Gastroesophageal sphincter (tissue), 4 donors: ENCODE results near the gene SIGMAR1. TPM values are rescaled to one million over a fixed set of nuclear protein-coding genes. Genes with fewer than 3 reads are reported as not detected.

Experiments
- ATAC-seq: fragments of 150-250 bp; one replicate; pipeline ENCODE4 v1.9.1; 2016; ENCODE audit warnings: mild to moderate bottlenecking, moderate library complexity
- H3K27ac ChIP-seq, 4 donors: fragments of 200-600 bp; sonication (generic) in 3 of 4; 1 replicate in 3 of 4; 2 replicates in 1 of 4; pipeline ENCODE4 v1.5.1; 2016 to 2019
- H3K27me3 ChIP-seq: fragments of 200-600 bp; sonication (generic); one replicate; pipeline ENCODE4 v1.5.1; 2019
- H3K36me3 ChIP-seq, 2 donors: fragments of 200-600 bp; sonication (generic); one replicate each; pipeline ENCODE4 v1.5.1; 2019; ENCODE audit warnings: control low read depth in 1 of 2
- H3K4me1 ChIP-seq, 3 donors: fragments of 200-600 bp; sonication (generic); 1 replicate in 2 of 3; 2 replicates in 1 of 3; pipeline ENCODE4 v1.5.1; 2016 to 2019; ENCODE audit warnings: control low read depth in 2 of 3
- H3K4me3 ChIP-seq, 2 donors: fragments of 200-600 bp; sonication (generic); one replicate each; pipeline ENCODE4 v1.5.1; 2019; ENCODE audit warnings: mild to moderate bottlenecking in 1 of 2, moderate library complexity in 1 of 2
- H3K9me3 ChIP-seq, 3 donors: fragments of 200-600 bp; sonication (generic); one replicate each; pipeline ENCODE4 v1.5.1; 2017 to 2019; ENCODE audit warnings: control low read depth in 2 of 3
- CTCF ChIP-seq, 4 experiments: fragments of 200-600 bp in 2 of 4; fragments of 450-650 bp in 2 of 4; sonication (generic) in 1 of 4; IDR thresholded peaks; one replicate each; pipeline ENCODE4 v1.5.1; 2017 to 2019; ENCODE audit warnings: antibody characterized with exemption in 4 of 4, mild to moderate bottlenecking in 2 of 4, moderate library complexity in 2 of 4
- EP300 ChIP-seq: sonication (generic); formaldehyde crosslinking; IDR thresholded peaks from one replicate; pipeline ENCODE4 v1.6.1; 2017; ENCODE audit warnings: antibody characterized with exemption, mild to moderate bottlenecking
- POLR2A ChIP-seq, 2 donors: fragments of 450-650 bp; IDR thresholded peaks; one replicate each; pipeline ENCODE4 v1.6.1; 2017; ENCODE audit warnings: antibody characterized with exemption in 2 of 2, mild to moderate bottlenecking in 2 of 2, moderate library complexity in 1 of 2
- POLR2AphosphoS5 ChIP-seq: sonication (generic); formaldehyde crosslinking; IDR thresholded peaks from one replicate; pipeline ENCODE4 v1.6.1; 2017; ENCODE audit warnings: antibody characterized with exemption
- WGBS, 2 donors: methylation state at CpG; one replicate each; pipeline ENCODE4 v1.1.5; 2018; ENCODE audit warnings: low coverage in 1 of 2; 5-methylcytosine and 5-hydroxymethylcytosine counted together
- total RNA-seq, 4 donors: library from RNA; depleted of rRNA; stranded (reverse); fragments of >200 nt; gene quantifications; one replicate each; pipeline ENCODE4 v1.1.0, GENCODE V29; 2016

Gene SIGMAR1
- total RNA-seq, 4 donors from 2014 or later = 58.2 to 152 (median 87.8) TPM

DNA sequence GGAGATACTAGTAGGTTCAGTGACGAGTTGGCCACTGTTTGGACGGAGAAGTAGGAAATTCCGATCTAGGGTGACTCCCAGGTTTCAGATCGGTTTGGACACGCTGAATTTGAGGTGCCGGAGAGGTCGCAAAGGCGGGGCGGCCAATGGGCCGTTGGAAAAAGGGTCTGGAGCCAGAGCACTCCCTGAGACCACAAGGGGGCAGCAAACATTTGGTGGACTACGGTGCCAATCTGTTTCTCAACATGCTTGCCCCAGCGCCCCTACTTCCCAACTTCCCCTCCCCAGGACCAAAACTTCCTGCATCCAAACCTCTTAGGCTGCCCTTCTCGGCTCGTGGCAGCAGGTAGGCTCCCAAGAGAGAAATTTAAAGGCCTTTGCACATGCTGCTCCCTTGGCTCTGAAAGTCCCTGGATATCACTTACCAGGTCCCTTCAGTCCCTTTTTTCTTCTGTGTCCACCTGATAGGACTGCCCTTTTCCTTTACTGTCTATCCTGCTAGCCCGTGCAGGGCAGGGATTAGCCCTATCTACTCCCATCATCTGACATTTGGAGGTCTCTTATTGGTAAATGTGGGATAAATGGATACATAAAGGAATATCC is 24.7 kb downstream of the SIGMAR1 start:
- ATAC-seq = peak; percentile 68
- H3K27me3 ChIP-seq = no peaks in the 10 kb centered on the region
- TF ChIP-seq EP300 (no peak), POLR2AphosphoS5 (peak; percentile 11), CTCF (IDR thresholded peaks at IDR 0.05) (peak in 3 of 4 experiments; percentile 69 to 89 (median 76)), POLR2A (IDR thresholded peaks at IDR 0.05) (no peak)
- H3K4me3 ChIP-seq = peak overlapping the region; percentile 71 to 84
- WGBS, 2 donors = 0 to 2% methylated on average over 8 to 15 of the region's 15 CpGs
- no peaks in the 10 kb centered on the region for H3K9me3 ChIP-seq
- H3K27ac ChIP-seq = peak overlapping the region in 3 of 4 donors; percentile 85
- H3K36me3 ChIP-seq = peaks cover 0 to 45% of the 10 kb centered on the region in 2 donors
- peaks cover 0 to 33% (median 10%) of the 10 kb centered on the region in 3 donors for H3K4me1 ChIP-seq

GRCh38 chr9:34611811-34612787 is 25.5 kb downstream of the SIGMAR1 start, which contains the start of gene RPP25L:
TSS of gene RPP25L (minus strand) at chr9:34612097. CDS start at chr9:34611296, 801 bp downstream.
- no peaks in the 10 kb centered on the region for H3K27me3 ChIP-seq
- H3K9me3 ChIP-seq = no peaks in the 10 kb centered on the region
- TF ChIP-seq EP300 (no peak), POLR2AphosphoS5 (peak; percentile 76), CTCF (IDR thresholded peaks at IDR 0.05) (peak in 1 of 4 experiments; percentile 18), POLR2A (IDR thresholded peaks at IDR 0.05) (peak; percentile 68 to 78)
- peak within 1 kb of the TSS; percentile 71 to 84 for H3K4me3 ChIP-seq
- peak within 1 kb of the TSS; percentile 75 to 85 (median 85) for H3K27ac ChIP-seq
- peaks cover 0 to 37% of the 10 kb centered on the region in 2 donors for H3K36me3 ChIP-seq
- ATAC-seq = peak; percentile 97
- peaks cover 0 to 33% (median 10%) of the 10 kb centered on the region in 3 donors for H3K4me1 ChIP-seq
- 0 to 2% methylated on average over 10 of the region's 77 CpGs for WGBS, 2 donors

DNA sequence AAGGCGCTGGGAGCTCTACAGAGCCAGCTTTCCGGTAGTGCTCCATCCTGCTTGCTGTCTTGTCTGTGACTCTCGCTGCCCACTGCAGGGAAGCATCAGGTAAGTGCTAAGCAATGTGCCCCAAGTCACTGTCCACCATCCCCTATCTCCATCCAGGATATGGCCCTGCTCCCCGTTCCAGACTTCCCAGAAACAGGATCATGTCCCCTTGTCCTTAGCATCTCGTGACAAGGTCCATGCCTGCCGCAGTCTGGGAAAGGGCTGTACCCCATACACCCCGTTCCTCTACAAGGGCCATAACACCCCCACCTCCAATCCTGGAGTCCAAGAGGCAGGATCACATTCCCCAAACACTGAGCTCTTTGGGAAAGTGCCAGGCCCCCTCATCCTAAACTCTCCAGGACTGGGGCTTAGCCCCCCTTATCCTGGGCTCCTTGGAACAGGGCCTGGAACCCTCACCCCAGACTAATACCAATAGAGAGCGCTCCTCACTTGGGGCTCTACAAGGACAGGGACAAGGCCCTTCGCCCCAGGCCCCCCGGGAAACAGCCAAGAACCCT is 26.3 kb downstream of the SIGMAR1 start:
- TF ChIP-seq POLR2A (IDR thresholded peaks at IDR 0.05) (no peak), CTCF (IDR thresholded peaks at IDR 0.05) (no peak), EP300 (no peak), POLR2AphosphoS5 (no peak)
- H3K4me1 ChIP-seq = peaks cover 0 to 33% (median 10%) of the 10 kb centered on the region in 3 donors
- no peaks in the 10 kb centered on the region for H3K27me3 ChIP-seq
- H3K9me3 ChIP-seq = no peaks in the 10 kb centered on the region
- ATAC-seq = peak; percentile 18
- H3K36me3 ChIP-seq = peaks cover 0 to 29% of the 10 kb centered on the region in 2 donors
- peak overlapping the region; percentile 75 to 85 (median 85) for H3K27ac ChIP-seq
- H3K4me3 ChIP-seq = peak overlapping the region; percentile 71 to 84
- WGBS, 2 donors = 40% methylated on average over 2 of the region's 10 CpGs; no CpG with 5 or more reads in 1 of the 2 donors

GRCh38 chr9:34610434-34611206 is 27.0 kb downstream of the SIGMAR1 start:
- Histone ChIP-seq H3K4me1 (peaks cover 0 to 33% (median 10%) of the 10 kb centered on the region in 3 donors), H3K27me3 (no peaks in the 10 kb centered on the region), H3K4me3 (peak overlapping the region in 1 of 2 donors; percentile 71), H3K27ac (peak overlapping the region in 1 of 4 donors; percentile 85), H3K9me3 (no peaks in the 10 kb centered on the region), H3K36me3 (peaks cover 0 to 22% of the 10 kb centered on the region in 2 donors)
- ATAC-seq = no peak
- no peak for TF ChIP-seq POLR2A (IDR thresholded peaks at IDR 0.05)
- no peak for TF ChIP-seq EP300
- TF ChIP-seq POLR2AphosphoS5 = no peak
- no peak for TF ChIP-seq CTCF (IDR thresholded peaks at IDR 0.05)
- WGBS, 2 donors = 90% methylated on average over 6 of the region's 20 CpGs; no CpG with 5 or more reads in 1 of the 2 donors
